Measurements from ENCODE around the gene F2RL3.

Gene F2RL3

GRCh38 chr19:16898361-16899015, 9.7 kb downstream of the F2RL3 start:
- TF ChIP-seq CTCF (IDR thresholded peaks at IDR 0.05; ENCODE audit: insufficient read depth, low read depth, low read length, missing control alignments), result no peak
- no peak overlapping the region for H3K4me3 ChIP-seq (ENCODE audit: low read depth, low read length)
- DNase-seq (ENCODE audit: low read depth), result no peak

GRCh38 chr19:16899566-16900075, 10.8 kb downstream of the F2RL3 start:
- DNase-seq (ENCODE audit: low read depth), result peak; percentile 79
- H3K4me3 ChIP-seq (ENCODE audit: low read depth, low read length), result no peak overlapping the region
- peak; percentile 81 for TF ChIP-seq CTCF (IDR thresholded peaks at IDR 0.05; ENCODE audit: insufficient read depth, low read depth, low read length, missing control alignments)

- TF ChIP-seq CTCF (IDR thresholded peaks at IDR 0.05; ENCODE audit: insufficient read depth, low read depth, low read length, missing control alignments), result no peak
- DNase-seq (ENCODE audit: low read depth), result no peak
- H3K4me3 ChIP-seq (ENCODE audit: low read depth, low read length), result no peak overlapping the region
Observed at GRCh38 chr19:16901491-16902175, 12.8 kb downstream of the F2RL3 start.

GRCh38 chr19:16902545-16902944, 13.7 kb downstream of the F2RL3 start:
- no peak for DNase-seq (ENCODE audit: low read depth)
- H3K4me3 ChIP-seq (ENCODE audit: low read depth, low read length), result no peak overlapping the region
- TF ChIP-seq CTCF (IDR thresholded peaks at IDR 0.05; ENCODE audit: insufficient read depth, low read depth, low read length, missing control alignments), result no peak

GRCh38 chr19:16903347-16903746, 14.5 kb downstream of the F2RL3 start:
- H3K4me3 ChIP-seq (ENCODE audit: low read depth, low read length), result no peak overlapping the region
- no peak for DNase-seq (ENCODE audit: low read depth)
- TF ChIP-seq CTCF (IDR thresholded peaks at IDR 0.05; ENCODE audit: insufficient read depth, low read depth, low read length, missing control alignments), result no peak

GRCh38 chr19:16904599-16904998, 15.8 kb downstream of the F2RL3 start:
- no peak overlapping the region for H3K4me3 ChIP-seq (ENCODE audit: low read depth, low read length)
- TF ChIP-seq CTCF (IDR thresholded peaks at IDR 0.05; ENCODE audit: insufficient read depth, low read depth, low read length, missing control alignments), result no peak
- no peak for DNase-seq (ENCODE audit: low read depth)

All from GM12865 (cell line).